22Rv1 (cell line): ENCODE data around the gene SLC39A2.

Source experiments
- ZFX ChIP-seq: fragments of 450-650 bp; IDR thresholded peaks from 2 replicates; pipeline ENCODE4 v1.6.1; 2017; ENCODE audit warnings: antibody characterized with exemption, borderline replicate concordance
- TF ChIP-seq, protein P1 (sequence below): fragments of 450-650 bp; IDR thresholded peaks from 2 replicates; pipeline ENCODE4 v1.5.1; 2017; ENCODE audit warnings: mild to moderate bottlenecking

DNA sequence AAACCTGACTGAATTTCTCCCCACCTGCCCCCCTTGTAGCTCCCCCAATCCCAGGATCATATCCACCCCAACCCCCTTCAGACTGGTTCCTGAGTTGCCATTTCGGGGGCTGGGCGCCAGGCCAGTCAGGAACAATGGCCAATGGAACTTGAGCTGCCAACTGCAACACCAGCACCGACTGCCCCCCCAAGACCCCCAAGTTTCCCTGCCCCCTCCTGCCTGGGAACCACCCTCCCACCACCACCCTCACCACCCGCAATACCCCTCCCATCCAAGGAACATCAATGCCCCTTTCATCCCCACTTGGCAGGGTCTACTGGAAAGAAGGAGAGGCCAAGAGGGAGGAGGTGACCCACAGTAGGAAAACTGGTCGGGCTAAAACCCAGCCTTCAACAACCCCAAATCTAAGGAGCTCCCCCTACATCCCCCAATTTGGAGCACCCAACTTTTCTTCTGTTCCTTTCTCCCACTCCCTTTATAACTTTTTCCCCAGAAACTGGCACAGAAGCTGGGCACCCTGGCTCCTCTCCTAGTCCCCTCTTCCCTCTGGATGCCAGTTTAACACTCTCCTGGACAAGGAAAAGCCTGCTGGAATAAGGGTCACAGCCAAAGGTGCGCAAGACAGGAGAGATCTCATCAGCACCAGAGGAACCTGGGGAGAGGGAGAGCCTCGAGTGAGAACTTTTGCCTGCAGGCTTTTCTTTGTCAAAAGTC, 27.3 kb downstream of the SLC39A2 start:
- TF ChIP-seq, protein P1, sequence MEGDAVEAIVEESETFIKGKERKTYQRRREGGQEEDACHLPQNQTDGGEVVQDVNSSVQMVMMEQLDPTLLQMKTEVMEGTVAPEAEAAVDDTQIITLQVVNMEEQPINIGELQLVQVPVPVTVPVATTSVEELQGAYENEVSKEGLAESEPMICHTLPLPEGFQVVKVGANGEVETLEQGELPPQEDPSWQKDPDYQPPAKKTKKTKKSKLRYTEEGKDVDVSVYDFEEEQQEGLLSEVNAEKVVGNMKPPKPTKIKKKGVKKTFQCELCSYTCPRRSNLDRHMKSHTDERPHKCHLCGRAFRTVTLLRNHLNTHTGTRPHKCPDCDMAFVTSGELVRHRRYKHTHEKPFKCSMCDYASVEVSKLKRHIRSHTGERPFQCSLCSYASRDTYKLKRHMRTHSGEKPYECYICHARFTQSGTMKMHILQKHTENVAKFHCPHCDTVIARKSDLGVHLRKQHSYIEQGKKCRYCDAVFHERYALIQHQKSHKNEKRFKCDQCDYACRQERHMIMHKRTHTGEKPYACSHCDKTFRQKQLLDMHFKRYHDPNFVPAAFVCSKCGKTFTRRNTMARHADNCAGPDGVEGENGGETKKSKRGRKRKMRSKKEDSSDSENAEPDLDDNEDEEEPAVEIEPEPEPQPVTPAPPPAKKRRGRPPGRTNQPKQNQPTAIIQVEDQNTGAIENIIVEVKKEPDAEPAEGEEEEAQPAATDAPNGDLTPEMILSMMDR = no peak
- no peak for TF ChIP-seq ZFX
